Muscle layer of colon (tissue), 2 donors: ENCODE results near the gene NPR3.

Experiments used
- H3K27ac ChIP-seq: one replicate; pipeline ENCODE4 v1.7.0; 2013; ENCODE audit warnings: low read depth, mild to moderate bottlenecking, low read length, moderate library complexity
- H3K27me3 ChIP-seq, 2 donors: one replicate each; pipeline ENCODE4 v1.7.0; 2013; ENCODE audit warnings: low read length in 2 of 2, mild to moderate bottlenecking in 2 of 2; ENCODE audit not compliant: insufficient read depth in 2 of 2, control insufficient read depth in 1 of 2
- H3K36me3 ChIP-seq: one replicate; pipeline ENCODE4 v1.7.0; 2013; ENCODE audit warnings: mild to moderate bottlenecking, low read length; ENCODE audit not compliant: insufficient read depth
- H3K4me1 ChIP-seq: one replicate; pipeline ENCODE4 v1.7.0; 2013; ENCODE audit warnings: mild to moderate bottlenecking, low read length; ENCODE audit not compliant: insufficient read depth
- H3K4me3 ChIP-seq, 2 donors: one replicate each; pipeline ENCODE4 v1.7.0; 2013; ENCODE audit warnings: low read length in 2 of 2, low read depth in 1 of 2, mild to moderate bottlenecking in 1 of 2, moderate library complexity in 1 of 2
- H3K9ac ChIP-seq: one replicate; pipeline ENCODE4 v1.7.0; 2013; ENCODE audit warnings: low read length
- H3K9me3 ChIP-seq: one replicate; pipeline ENCODE4 v1.7.0; 2013; ENCODE audit warnings: mild to moderate bottlenecking, low read length
- donor health status: abdominal sarcoma.
- donor health status: Adenocarcinoma of cecum.

NPR3 gene

GRCh38 chr5:32770444-32770843, 59.3 kb downstream of the NPR3 start:
- Histone ChIP-seq H3K27me3 (no peaks in the 10 kb centered on the region), H3K4me1 (peaks cover 4% of the 10 kb centered on the region), H3K36me3 (peaks cover 9% of the 10 kb centered on the region), H3K4me3 (no peak overlapping the region), H3K9ac (no peak overlapping the region), H3K27ac (no peak overlapping the region), H3K9me3 (no peaks in the 10 kb centered on the region)

GRCh38 chr5:32771037-32771436, 59.9 kb downstream of the NPR3 start:
- Histone ChIP-seq H3K9me3 (no peaks in the 10 kb centered on the region), H3K27me3 (no peaks in the 10 kb centered on the region), H3K4me1 (peaks cover 4% of the 10 kb centered on the region), H3K4me3 (no peak overlapping the region), H3K27ac (no peak overlapping the region), H3K9ac (no peak overlapping the region), H3K36me3 (peaks cover 9% of the 10 kb centered on the region)

GRCh38 chr5:32773944-32774343, 62.8 kb downstream of the NPR3 start:
- Histone ChIP-seq H3K4me3 (no peak overlapping the region), H3K27me3 (no peaks in the 10 kb centered on the region), H3K27ac (no peak overlapping the region), H3K4me1 (peaks cover 4% of the 10 kb centered on the region), H3K36me3 (peaks cover 14% of the 10 kb centered on the region), H3K9me3 (no peaks in the 10 kb centered on the region), H3K9ac (no peak overlapping the region)

DNA sequence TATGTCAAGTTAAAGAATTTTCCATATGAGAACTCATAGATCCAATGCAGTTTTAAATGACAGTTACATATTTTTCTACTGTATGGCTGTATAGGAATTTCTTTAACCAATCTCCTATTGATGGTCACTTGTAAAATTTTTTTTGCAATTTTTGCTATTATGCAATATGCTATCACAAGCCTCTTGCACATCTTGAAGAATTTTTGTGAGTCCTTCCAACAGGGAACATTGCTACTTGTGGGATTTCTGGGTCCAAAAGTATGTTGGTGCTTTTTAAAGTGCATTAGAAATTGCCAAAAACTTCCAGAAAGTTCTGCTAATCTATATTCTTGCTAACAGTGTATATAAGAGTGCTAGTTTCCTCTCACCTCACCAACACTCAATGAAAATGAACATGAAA, 65.1 kb downstream of the NPR3 start:
- H3K27ac ChIP-seq, result no peak overlapping the region
- H3K9ac ChIP-seq, result no peak overlapping the region
- peaks cover 21% of the 10 kb centered on the region for H3K36me3 ChIP-seq
- H3K4me3 ChIP-seq, result no peak overlapping the region
- no peaks in the 10 kb centered on the region for H3K9me3 ChIP-seq
- H3K27me3 ChIP-seq, result no peaks in the 10 kb centered on the region
- H3K4me1 ChIP-seq, result no peaks in the 10 kb centered on the region

- Histone ChIP-seq H3K27ac (no peak overlapping the region), H3K9me3 (no peaks in the 10 kb centered on the region), H3K4me3 (no peak overlapping the region), H3K27me3 (no peaks in the 10 kb centered on the region), H3K9ac (no peak overlapping the region), H3K4me1 (no peaks in the 10 kb centered on the region), H3K36me3 (peaks cover 29% of the 10 kb centered on the region)
Measured at GRCh38 chr5:32777222-32777621, 66.1 kb downstream of the NPR3 start.

- peaks cover 33% of the 10 kb centered on the region for H3K36me3 ChIP-seq
- no peak overlapping the region for H3K27ac ChIP-seq
- H3K27me3 ChIP-seq, result no peaks in the 10 kb centered on the region
- H3K4me3 ChIP-seq, result no peak overlapping the region
- no peak overlapping the region for H3K9ac ChIP-seq
- no peaks in the 10 kb centered on the region for H3K4me1 ChIP-seq
- H3K9me3 ChIP-seq, result no peaks in the 10 kb centered on the region
Measured at GRCh38 chr5:32777733-32778132, 66.6 kb downstream of the NPR3 start.

GRCh38 chr5:32778403-32778802, 67.3 kb downstream of the NPR3 start:
- no peaks in the 10 kb centered on the region for H3K4me1 ChIP-seq
- peaks cover 33% of the 10 kb centered on the region for H3K36me3 ChIP-seq
- no peak overlapping the region for H3K27ac ChIP-seq
- H3K27me3 ChIP-seq, result no peaks in the 10 kb centered on the region
- H3K9ac ChIP-seq, result no peak overlapping the region
- H3K9me3 ChIP-seq, result no peaks in the 10 kb centered on the region
- no peak overlapping the region for H3K4me3 ChIP-seq

GRCh38 chr5:32779754-32780415, 68.8 kb downstream of the NPR3 start:
- H3K9ac ChIP-seq, result no peak overlapping the region
- no peak overlapping the region for H3K4me3 ChIP-seq
- peaks cover 24% of the 10 kb centered on the region for H3K36me3 ChIP-seq
- H3K27me3 ChIP-seq, result no peaks in the 10 kb centered on the region
- H3K4me1 ChIP-seq, result no peaks in the 10 kb centered on the region
- H3K27ac ChIP-seq, result no peak overlapping the region
- H3K9me3 ChIP-seq, result no peaks in the 10 kb centered on the region

DNA sequence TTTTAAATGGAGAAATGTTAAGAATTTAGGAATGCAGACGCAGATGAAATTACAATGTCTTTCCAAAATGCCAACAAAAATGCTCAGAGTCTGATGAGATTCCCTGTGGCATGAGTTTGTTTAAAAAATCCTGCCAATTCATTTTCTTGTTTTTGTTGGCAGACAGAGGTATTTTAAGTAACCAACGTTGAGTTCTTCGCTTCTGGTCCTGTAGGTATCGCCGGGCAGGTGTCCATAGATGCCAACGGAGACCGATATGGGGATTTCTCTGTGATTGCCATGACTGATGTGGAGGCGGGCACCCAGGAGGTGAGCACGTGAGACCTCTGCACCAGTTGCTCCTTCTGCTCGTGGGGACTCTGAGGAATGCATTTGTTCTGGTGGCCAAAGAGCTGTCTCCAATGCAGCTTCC, 69.4 kb downstream of the NPR3 start:
- no peak overlapping the region for H3K9ac ChIP-seq
- H3K9me3 ChIP-seq, result no peaks in the 10 kb centered on the region
- no peak overlapping the region for H3K27ac ChIP-seq
- no peaks in the 10 kb centered on the region for H3K27me3 ChIP-seq
- H3K4me1 ChIP-seq, result no peaks in the 10 kb centered on the region
- H3K36me3 ChIP-seq, result peaks cover 24% of the 10 kb centered on the region
- H3K4me3 ChIP-seq, result no peak overlapping the region

DNA sequence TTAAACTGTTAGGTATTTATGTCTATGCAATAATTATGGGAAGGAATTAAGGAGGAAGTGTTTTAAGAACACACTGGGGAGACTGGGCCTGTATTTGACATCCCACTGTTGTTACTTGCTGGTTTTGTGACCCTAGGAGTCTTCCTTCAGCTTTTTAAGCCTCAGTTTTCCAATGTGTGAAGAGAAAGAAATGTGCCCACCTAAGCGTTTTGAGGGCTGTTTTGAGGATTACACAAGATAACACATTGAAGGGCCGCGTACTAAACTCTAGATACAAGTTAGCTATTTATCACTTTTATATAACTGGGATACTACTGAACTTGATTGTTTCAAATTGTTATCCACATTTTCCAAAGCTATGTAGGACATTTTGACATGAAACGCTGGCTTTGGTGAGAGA, 72.5 kb downstream of the NPR3 start:
- no peak overlapping the region for H3K4me3 ChIP-seq
- peaks cover 32% of the 10 kb centered on the region for H3K36me3 ChIP-seq
- no peaks in the 10 kb centered on the region for H3K27me3 ChIP-seq
- H3K4me1 ChIP-seq, result no peaks in the 10 kb centered on the region
- H3K9me3 ChIP-seq, result no peaks in the 10 kb centered on the region
- H3K27ac ChIP-seq, result no peak overlapping the region
- H3K9ac ChIP-seq, result no peak overlapping the region

GRCh38 chr5:32785611-32786254, 74.6 kb downstream of the NPR3 start:
- Histone ChIP-seq H3K4me3 (no peak overlapping the region), H3K9ac (no peak overlapping the region), H3K27me3 (no peaks in the 10 kb centered on the region), H3K36me3 (peaks cover 28% of the 10 kb centered on the region), H3K9me3 (no peaks in the 10 kb centered on the region), H3K27ac (no peak overlapping the region), H3K4me1 (no peaks in the 10 kb centered on the region)

DNA sequence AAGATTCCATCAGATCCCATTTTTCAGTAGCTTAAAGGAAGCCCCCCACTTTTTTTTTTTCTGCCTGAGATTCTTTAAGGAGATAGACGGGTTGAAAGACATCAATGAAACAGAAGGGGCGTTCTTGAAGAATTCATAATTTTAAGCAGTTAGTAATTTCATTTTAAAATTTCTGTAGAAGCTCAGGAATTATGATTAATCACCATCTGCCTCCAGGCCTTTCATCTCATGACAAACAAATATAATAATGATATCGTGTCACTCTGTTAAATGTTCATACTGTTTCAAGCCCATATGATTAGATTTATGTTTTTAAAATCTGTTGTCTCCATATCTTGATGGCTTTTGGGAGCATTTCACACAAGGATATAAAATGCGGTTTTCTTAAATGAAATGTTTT, 75.2 kb downstream of the NPR3 start:
- Histone ChIP-seq H3K27ac (no peak overlapping the region), H3K9me3 (no peaks in the 10 kb centered on the region), H3K4me3 (no peak overlapping the region), H3K36me3 (peaks cover 25% of the 10 kb centered on the region), H3K9ac (no peak overlapping the region), H3K27me3 (no peaks in the 10 kb centered on the region), H3K4me1 (no peaks in the 10 kb centered on the region)
